Vagina (tissue), 2 donors: Measurements from ENCODE around the gene HBQ1. TPM values are rescaled to one million over a fixed set of nuclear protein-coding genes. Genes with fewer than 3 reads are reported as not detected.

Source experiments
- DNase-seq, 2 donors: peaks; one replicate each; pipeline ENCODE4 v3.0.0-alpha.2; 2017; ENCODE audit errors: extremely low spot score in 2 of 2
- H3K27ac ChIP-seq: fragments of 200-600 bp; sonication (generic); one replicate; pipeline ENCODE4 v1.5.1; 2019
- H3K27me3 ChIP-seq: fragments of 200-600 bp; sonication (generic); one replicate; pipeline ENCODE4 v1.5.1; 2019
- H3K36me3 ChIP-seq, 2 donors: fragments of 200-600 bp; sonication (generic); one replicate each; pipeline ENCODE4 v1.5.1; 2017 to 2019
- H3K4me1 ChIP-seq: fragments of 200-600 bp; sonication (generic); one replicate; pipeline ENCODE4 v1.5.1; 2019
- H3K4me3 ChIP-seq, 2 donors: fragments of 200-600 bp; sonication (generic); 1 replicate in 1 of 2; 2 replicates in 1 of 2; pipeline ENCODE4 v1.5.1; 2016 to 2019
- H3K9me3 ChIP-seq: fragments of 200-600 bp; sonication (generic); one replicate; pipeline ENCODE4 v1.5.1; 2019
- CTCF ChIP-seq, 3 experiments: fragments of 450-650 bp in 2 of 3; fragments of 200-600 bp in 1 of 3; sonication (generic) in 1 of 3; IDR thresholded peaks; one replicate each; pipeline ENCODE4 v1.5.1; 2017 to 2019; ENCODE audit warnings: antibody characterized with exemption in 3 of 3, mild to moderate bottlenecking in 2 of 3, moderate library complexity in 2 of 3
- POLR2A ChIP-seq, 2 donors: fragments of 450-650 bp; IDR thresholded peaks; one replicate each; pipeline ENCODE4 v1.6.1; 2017; ENCODE audit warnings: antibody characterized with exemption in 2 of 2, mild to moderate bottlenecking in 2 of 2, moderate library complexity in 2 of 2
- POLR2AphosphoS5 ChIP-seq, 2 donors: sonication (generic); formaldehyde crosslinking; IDR thresholded peaks; one replicate each; pipeline ENCODE4 v1.9.0; 2017; ENCODE audit warnings: antibody characterized with exemption in 2 of 2, mild to moderate bottlenecking in 2 of 2, low read depth in 1 of 2; ENCODE audit not compliant: insufficient read depth in 1 of 2
- intact Hi-C: fragments of 100-400 bp; cut with DNase I; formaldehyde crosslinking; loops from one replicate; pipeline ENCODE4 v1.15.1; 2023
- total RNA-seq: library from RNA; depleted of rRNA; stranded (reverse); fragments of >200 nt; gene quantifications from one replicate; pipeline ENCODE4 v1.2.3, GENCODE V29; 2016

Gene HBQ1
- not detected for total RNA-seq

- Histone ChIP-seq H3K27me3 (peaks cover 12% of the 10 kb centered on the region), H3K4me3 (peak within 1 kb of the TSS; percentile 20 to 35), H3K36me3 (no peaks in the 10 kb centered on the region), H3K9me3 (no peaks in the 10 kb centered on the region), H3K4me1 (peaks cover 24% of the 10 kb centered on the region), H3K27ac (no peak within 1 kb of the TSS)
- DNase-seq: no peak
- no peak for TF ChIP-seq CTCF (IDR thresholded peaks at IDR 0.05)
- TF ChIP-seq POLR2AphosphoS5 (IDR thresholded peaks at IDR 0.05; ENCODE audit: insufficient read depth in 1 of 2, low read depth in 1 of 2): no peak
- no peak for TF ChIP-seq POLR2A (IDR thresholded peaks at IDR 0.05)
- intact Hi-C loops: loop anchor here (5.0 kb wide), 1 partner anchor 73 kb away; no protein-coding TSS in a partner anchor
Observed at GRCh38 chr16:180101-180675, at the start of gene HBQ1. Gene HBQ1 (plus strand): TSS chr16:180459. CDS start chr16:180487, 28 bp downstream.

- Histone ChIP-seq H3K27ac (no peak overlapping the region), H3K9me3 (no peaks in the 10 kb centered on the region), H3K4me3 (no peak overlapping the region), H3K27me3 (no peaks in the 10 kb centered on the region), H3K36me3 (no peaks in the 10 kb centered on the region), H3K4me1 (peaks cover 6% of the 10 kb centered on the region)
- intact Hi-C loops: no loop called here
- DNase-seq: no peak
- TF ChIP-seq POLR2AphosphoS5 (IDR thresholded peaks at IDR 0.05; ENCODE audit: insufficient read depth in 1 of 2, low read depth in 1 of 2): no peak
- TF ChIP-seq CTCF (IDR thresholded peaks at IDR 0.05): no peak
- no peak for TF ChIP-seq POLR2A (IDR thresholded peaks at IDR 0.05)
Observed at GRCh38 chr16:130533-131173, 49.6 kb upstream of the HBQ1 start.

- peaks cover 15% of the 10 kb centered on the region for H3K4me1 ChIP-seq
- H3K4me3 ChIP-seq: no peak overlapping the region
- no peak overlapping the region for H3K27ac ChIP-seq
- intact Hi-C loops: no loop called here
- no peaks in the 10 kb centered on the region for H3K36me3 ChIP-seq
- no peak for TF ChIP-seq POLR2A (IDR thresholded peaks at IDR 0.05)
- no peak for TF ChIP-seq CTCF (IDR thresholded peaks at IDR 0.05)
- no peak for TF ChIP-seq POLR2AphosphoS5 (IDR thresholded peaks at IDR 0.05; ENCODE audit: insufficient read depth in 1 of 2, low read depth in 1 of 2)
- DNase-seq: no peak
- H3K9me3 ChIP-seq: no peaks in the 10 kb centered on the region
- H3K27me3 ChIP-seq: no peaks in the 10 kb centered on the region
Observed at GRCh38 chr16:132120-132519, 48.1 kb upstream of the HBQ1 start.

GRCh38 chr16:133716-134115 is 46.5 kb upstream of the HBQ1 start:
- Histone ChIP-seq H3K4me3 (no peak overlapping the region), H3K27me3 (no peaks in the 10 kb centered on the region), H3K9me3 (no peaks in the 10 kb centered on the region), H3K27ac (no peak overlapping the region), H3K36me3 (no peaks in the 10 kb centered on the region), H3K4me1 (peaks cover 24% of the 10 kb centered on the region)
- DNase-seq: no peak
- intact Hi-C loops: no loop called here
- TF ChIP-seq POLR2A (IDR thresholded peaks at IDR 0.05) (no peak), CTCF (IDR thresholded peaks at IDR 0.05) (no peak), POLR2AphosphoS5 (IDR thresholded peaks at IDR 0.05; ENCODE audit: insufficient read depth in 1 of 2, low read depth in 1 of 2) (no peak)

- peaks cover 24% of the 10 kb centered on the region for H3K4me1 ChIP-seq
- DNase-seq: no peak
- TF ChIP-seq POLR2A (IDR thresholded peaks at IDR 0.05) (no peak), POLR2AphosphoS5 (IDR thresholded peaks at IDR 0.05; ENCODE audit: insufficient read depth in 1 of 2, low read depth in 1 of 2) (no peak), CTCF (IDR thresholded peaks at IDR 0.05) (no peak)
- intact Hi-C loops: no loop called here
- H3K27ac ChIP-seq: peak overlapping the region; percentile 66
- H3K9me3 ChIP-seq: no peaks in the 10 kb centered on the region
- no peaks in the 10 kb centered on the region for H3K36me3 ChIP-seq
- no peaks in the 10 kb centered on the region for H3K27me3 ChIP-seq
- H3K4me3 ChIP-seq: peak overlapping the region; percentile 54 to 78
Observed at GRCh38 chr16:138049-138417, 42.2 kb upstream of the HBQ1 start.
